HG03108 (cell line): ENCODE results near the gene ACBD6.

Source experiments
- ATAC-seq: cut with Tn5 transposase; IDR thresholded peaks from one replicate; pipeline ENCODE4 v1.9.1; 2021; ENCODE audit warnings: moderate library complexity; ENCODE audit not compliant: unreplicated experiment

The ACBD6 gene

GRCh38 chr1:180248731-180249681, 253.4 kb downstream of the ACBD6 start:
- ATAC-seq, result no peak

DNA sequence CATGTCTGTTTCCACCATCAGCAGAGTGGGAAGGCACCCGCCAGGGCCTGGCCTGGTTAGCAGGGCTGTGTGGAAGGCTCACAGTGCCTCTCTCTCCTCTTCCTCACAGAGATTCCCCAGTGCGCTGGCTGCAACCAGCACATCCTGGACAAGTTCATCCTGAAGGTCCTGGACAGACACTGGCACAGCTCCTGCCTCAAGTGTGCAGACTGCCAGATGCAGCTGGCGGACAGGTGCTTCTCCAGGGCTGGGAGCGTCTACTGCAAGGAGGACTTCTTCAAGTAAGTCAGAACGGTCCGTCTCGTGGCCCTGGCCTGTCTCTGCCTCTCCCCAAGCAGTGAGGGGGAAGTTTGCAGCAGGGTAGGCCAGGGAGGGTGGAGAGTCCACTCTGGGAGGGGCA, 254.2 kb downstream of the ACBD6 start:
- no peak for ATAC-seq

GRCh38 chr1:180247580-180247979, 254.8 kb downstream of the ACBD6 start:
- no peak for ATAC-seq

- ATAC-seq, result no peak
These were observed 255.3 kb downstream of the ACBD6 start for GRCh38 chr1:180247061-180247460.

DNA sequence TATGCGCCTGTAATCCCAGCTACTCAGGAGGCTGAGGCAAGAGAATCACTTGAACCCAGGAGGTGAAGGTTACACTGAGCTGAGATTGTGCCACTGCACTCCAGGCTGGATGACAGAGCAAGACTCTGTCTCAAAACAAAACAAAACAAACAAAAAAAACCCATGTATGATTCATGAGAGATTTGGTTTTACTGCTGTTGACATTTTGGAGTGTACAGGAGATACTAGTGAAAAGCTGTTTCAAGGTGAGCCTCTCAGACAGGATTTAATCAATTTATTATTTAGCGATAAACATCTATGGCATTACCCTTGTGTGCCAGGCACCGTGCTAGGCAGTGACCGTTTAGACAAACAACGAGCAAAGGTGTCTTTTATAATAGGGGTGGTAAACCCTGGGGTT, 255.8 kb downstream of the ACBD6 start:
- ATAC-seq, result no peak

DNA sequence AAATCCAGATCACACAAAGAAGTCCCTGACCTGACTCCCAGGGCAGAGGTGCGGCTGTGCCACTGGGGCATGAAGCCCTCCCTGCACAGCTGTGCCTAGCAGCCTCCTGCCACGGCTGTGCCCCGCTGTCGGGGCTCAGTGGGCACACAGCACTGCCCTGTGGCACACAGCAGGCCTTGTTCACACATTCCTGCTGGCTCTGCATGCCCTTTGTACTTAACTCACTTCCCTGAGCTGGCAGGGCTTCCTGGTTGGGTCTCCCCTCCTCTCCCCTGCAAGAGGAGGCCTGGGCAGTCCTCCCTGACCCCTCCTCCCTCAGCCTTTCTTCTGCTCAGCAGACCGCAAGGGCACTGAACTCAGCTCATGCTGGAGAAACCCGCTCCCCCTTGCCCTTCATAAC, 257.5 kb downstream of the ACBD6 start:
- ATAC-seq, result no peak

DNA sequence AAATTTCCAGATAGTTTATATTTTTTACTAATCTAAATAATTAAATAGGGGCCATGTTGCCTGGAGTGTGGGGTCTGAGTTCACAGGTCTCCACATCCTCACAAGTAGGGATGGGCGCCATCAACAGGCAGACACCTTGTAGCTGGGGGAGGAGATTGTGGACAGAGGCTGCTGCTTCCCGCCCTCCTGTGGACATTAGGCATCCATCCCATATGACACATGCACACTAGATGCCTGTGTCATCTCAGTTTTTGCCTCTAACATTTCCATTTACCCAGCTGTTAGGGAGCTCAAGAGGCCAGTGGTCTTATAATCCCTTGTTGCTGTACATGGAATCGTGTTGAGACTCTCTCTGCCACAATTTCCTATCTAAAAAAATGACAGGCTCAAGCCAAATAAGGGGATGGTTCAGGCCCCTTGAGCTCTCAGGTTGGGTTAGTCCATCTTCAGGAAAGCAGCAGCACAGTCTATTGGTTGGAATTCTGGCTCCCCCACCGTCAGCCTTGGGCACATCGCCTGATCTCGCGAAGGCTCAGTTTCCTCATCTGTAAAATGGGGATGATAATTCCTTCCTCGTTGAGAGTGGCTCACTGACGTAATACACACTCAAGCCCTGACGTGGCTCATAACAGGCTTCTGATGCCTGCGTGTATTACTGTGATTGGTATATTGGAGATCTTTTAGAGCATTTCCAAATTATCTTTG, 258.7 kb downstream of the ACBD6 start:
- ATAC-seq, result no peak

GRCh38 chr1:180241716-180242544, 260.4 kb downstream of the ACBD6 start:
- no peak for ATAC-seq

- ATAC-seq, result no peak
These were observed 263.0 kb downstream of the ACBD6 start for GRCh38 chr1:180239145-180240096.

- ATAC-seq, result no peak
These were observed 263.7 kb downstream of the ACBD6 start for GRCh38 chr1:180238675-180239074.
